ENCODE measurements around the gene PDZRN3. TPM values are rescaled to one million over a fixed set of nuclear protein-coding genes. Genes with fewer than 3 reads are reported as not detected.

The PDZRN3 gene
- total RNA-seq, 1 donor from 2014 or later: 3.4 TPM

GRCh38 chr3:73497646-73498406, 126.9 kb downstream of the PDZRN3 start:
- H3K27ac Mint-ChIP-seq: no peak overlapping the region

DNA sequence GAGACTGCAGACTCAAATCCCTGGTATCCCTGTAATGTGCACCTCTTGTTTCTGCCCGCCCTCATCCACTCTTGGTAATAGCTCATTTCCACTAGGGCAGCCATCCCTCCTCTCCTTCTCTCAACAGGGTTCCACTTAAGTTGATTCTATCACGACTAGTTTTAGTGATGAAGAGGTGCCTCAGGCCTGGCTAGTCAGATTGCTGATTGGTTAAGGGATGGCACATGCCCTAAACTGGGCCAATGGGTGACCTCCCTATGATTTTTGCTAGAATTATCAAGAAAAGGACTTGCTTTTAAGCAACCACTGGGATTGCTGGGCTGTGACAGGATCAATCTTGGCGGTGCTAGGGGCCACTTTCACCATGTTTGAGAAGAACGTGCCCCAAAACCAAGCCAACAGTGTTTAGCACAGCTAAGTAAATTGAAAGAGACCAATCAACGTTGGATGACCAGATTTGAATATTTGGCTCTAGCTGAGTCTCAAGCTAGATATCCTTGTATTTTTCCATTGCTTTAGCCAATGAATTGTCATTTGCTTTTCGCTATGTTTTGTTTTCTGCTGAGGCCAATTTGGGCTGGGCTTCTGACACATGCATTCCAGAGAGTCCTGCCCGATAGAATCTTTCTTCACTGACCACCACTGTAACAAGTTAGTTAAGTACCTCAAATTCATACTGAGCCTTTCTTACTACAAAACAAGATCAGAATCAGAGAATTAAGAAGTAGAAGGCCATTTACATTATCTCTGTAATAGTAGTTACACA, 131.0 kb downstream of the PDZRN3 start:
- Histone ChIP-seq H3K27me3 (no peaks in the 10 kb centered on the region), H3K27ac (no peak overlapping the region), H3F3A (ENCODE audit: low read depth) (no peaks in the 10 kb centered on the region), H3K9ac (no peak overlapping the region), H3K4me2 (no peak overlapping the region), H2AFZ (replicated peaks) (no peak overlapping the region), H3K79me2 (ENCODE audit: low read depth) (no peaks in the 10 kb centered on the region), H3K9me3 (ENCODE audit: low read depth) (no peaks in the 10 kb centered on the region), H3K4me3 (no peak overlapping the region), H3K36me3 (no peaks in the 10 kb centered on the region), H4K20me1 (ENCODE audit: low read depth) (no peaks in the 10 kb centered on the region), H3K4me1 (peaks cover 3% of the 10 kb centered on the region)
- no peaks in the 10 kb centered on the region for H3K27me3 Mint-ChIP-seq (ENCODE audit: insufficient read depth, low read depth)
- H3K27ac Mint-ChIP-seq: peak overlapping the region; percentile 22
- H3K36me3 Mint-ChIP-seq: no peaks in the 10 kb centered on the region
- TF ChIP-seq CTCF (IDR thresholded peaks at IDR 0.05): no peak
- TF ChIP-seq EZH2 (IDR thresholded peaks at IDR 0.05): no peak
- TF ChIP-seq EZH2phosphoT487 (IDR thresholded peaks at IDR 0.05): no peak
- H3K4me1 Mint-ChIP-seq: peaks cover 18% of the 10 kb centered on the region
- no peak overlapping the region for H3K4me3 Mint-ChIP-seq
- H3K9me3 Mint-ChIP-seq: no peaks in the 10 kb centered on the region
- no peak for DNase-seq (ENCODE audit: low spot score)

More at GRCh38 chr3:73497646-73498406, 126.9 kb downstream of the PDZRN3 start:
- H3K4me1 Mint-ChIP-seq: peaks cover 16% of the 10 kb centered on the region
- Histone ChIP-seq H3F3A (ENCODE audit: low read depth) (no peaks in the 10 kb centered on the region), H3K36me3 (no peaks in the 10 kb centered on the region), H3K27ac (no peak overlapping the region), H3K4me3 (no peak overlapping the region), H2AFZ (replicated peaks) (no peak overlapping the region), H4K20me1 (ENCODE audit: low read depth) (no peaks in the 10 kb centered on the region), H3K4me1 (peaks cover 12% of the 10 kb centered on the region), H3K9ac (no peak overlapping the region), H3K79me2 (ENCODE audit: low read depth) (no peaks in the 10 kb centered on the region), H3K9me3 (ENCODE audit: low read depth) (no peaks in the 10 kb centered on the region), H3K27me3 (no peaks in the 10 kb centered on the region), H3K4me2 (no peak overlapping the region)
- no peaks in the 10 kb centered on the region for H3K9me3 Mint-ChIP-seq
- peaks cover 3% of the 10 kb centered on the region for H3K27me3 Mint-ChIP-seq (ENCODE audit: insufficient read depth, low read depth)
- H3K4me3 Mint-ChIP-seq: no peak overlapping the region
- no peak for TF ChIP-seq EZH2 (IDR thresholded peaks at IDR 0.05)
- TF ChIP-seq EZH2phosphoT487 (IDR thresholded peaks at IDR 0.05): no peak
- TF ChIP-seq CTCF (IDR thresholded peaks at IDR 0.05): no peak
- DNase-seq (ENCODE audit: low spot score): no peak
- H3K36me3 Mint-ChIP-seq: no peaks in the 10 kb centered on the region

GRCh38 chr3:73492186-73492585, 132.6 kb downstream of the PDZRN3 start:
- Histone ChIP-seq H3K27me3 (no peaks in the 10 kb centered on the region), H4K20me1 (ENCODE audit: low read depth) (no peaks in the 10 kb centered on the region), H2AFZ (replicated peaks) (no peak overlapping the region), H3K36me3 (no peaks in the 10 kb centered on the region), H3K27ac (no peak overlapping the region), H3K4me3 (no peak overlapping the region), H3K4me1 (peaks cover 3% of the 10 kb centered on the region), H3K4me2 (no peak overlapping the region), H3K9me3 (ENCODE audit: low read depth) (no peaks in the 10 kb centered on the region), H3K9ac (no peak overlapping the region), H3F3A (ENCODE audit: low read depth) (no peaks in the 10 kb centered on the region), H3K79me2 (ENCODE audit: low read depth) (no peaks in the 10 kb centered on the region)
- peak overlapping the region; percentile 42 for H3K27ac Mint-ChIP-seq
- H3K27me3 Mint-ChIP-seq (ENCODE audit: insufficient read depth, low read depth): no peaks in the 10 kb centered on the region
- no peaks in the 10 kb centered on the region for H3K36me3 Mint-ChIP-seq
- H3K9me3 Mint-ChIP-seq: no peaks in the 10 kb centered on the region
- peaks cover 26% of the 10 kb centered on the region for H3K4me1 Mint-ChIP-seq
- TF ChIP-seq EZH2 (IDR thresholded peaks at IDR 0.05): no peak
- no peak for TF ChIP-seq CTCF (IDR thresholded peaks at IDR 0.05)
- no peak for TF ChIP-seq EZH2phosphoT487 (IDR thresholded peaks at IDR 0.05)
- H3K4me3 Mint-ChIP-seq: no peak overlapping the region
- DNase-seq (ENCODE audit: low spot score): no peak
